EL (cell line): ENCODE data around the gene MIPOL1.
"Not testable (repeated sequence)": the region's sequence is repeated elsewhere in the genome, so short reads cannot be mapped to it uniquely, and the experiment has no call there.

ENCODE experiments used
- DNase-seq: peaks from one replicate; pipeline ENCODE4 v3.0.0-alpha.2; 2016

The MIPOL1 gene

GRCh38 chr14:37295262-37295661, 97.5 kb downstream of the MIPOL1 start:
- DNase-seq, result not testable (repeated sequence)

DNA sequence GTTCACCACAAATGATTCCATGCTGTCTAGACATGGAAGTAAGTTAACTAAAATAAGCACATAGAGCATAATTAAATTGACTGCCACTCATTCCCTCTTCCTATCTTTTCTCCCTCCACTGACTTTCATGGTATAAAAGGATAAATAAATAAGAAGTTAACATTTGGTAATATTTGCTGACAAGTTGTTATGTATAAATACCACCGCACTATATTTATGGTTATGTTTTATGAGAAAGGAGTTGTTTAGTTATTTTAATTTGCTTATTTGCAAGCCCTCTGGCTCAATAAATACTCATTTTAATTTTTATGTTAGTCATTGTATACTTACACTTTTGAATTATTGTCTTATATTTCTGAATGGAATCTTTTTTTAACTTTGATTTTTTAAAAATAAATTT, 113.5 kb downstream of the MIPOL1 start:
- DNase-seq, result no peak

DNA sequence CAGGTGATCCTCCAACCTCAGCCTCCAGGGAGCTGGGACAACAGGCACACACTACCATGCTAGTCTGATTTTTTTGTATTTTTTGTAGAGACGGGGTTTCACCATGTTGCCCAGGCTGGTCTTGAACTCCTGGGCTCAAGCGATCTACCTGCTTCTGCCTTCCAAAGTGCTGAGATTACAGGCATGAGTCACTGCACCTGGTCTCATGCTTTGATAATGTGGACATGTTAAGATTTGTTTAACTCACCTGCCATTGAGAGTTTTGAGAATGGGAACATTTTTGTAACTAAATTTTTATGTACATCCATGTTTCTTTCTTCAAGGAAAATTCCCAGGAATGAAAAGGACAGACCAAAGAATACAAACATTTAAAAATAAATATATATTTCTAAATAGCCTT, 121.2 kb downstream of the MIPOL1 start:
- DNase-seq, result no peak

- no peak for DNase-seq
Observed at GRCh38 chr14:37320106-37320505, 122.4 kb downstream of the MIPOL1 start.

DNA sequence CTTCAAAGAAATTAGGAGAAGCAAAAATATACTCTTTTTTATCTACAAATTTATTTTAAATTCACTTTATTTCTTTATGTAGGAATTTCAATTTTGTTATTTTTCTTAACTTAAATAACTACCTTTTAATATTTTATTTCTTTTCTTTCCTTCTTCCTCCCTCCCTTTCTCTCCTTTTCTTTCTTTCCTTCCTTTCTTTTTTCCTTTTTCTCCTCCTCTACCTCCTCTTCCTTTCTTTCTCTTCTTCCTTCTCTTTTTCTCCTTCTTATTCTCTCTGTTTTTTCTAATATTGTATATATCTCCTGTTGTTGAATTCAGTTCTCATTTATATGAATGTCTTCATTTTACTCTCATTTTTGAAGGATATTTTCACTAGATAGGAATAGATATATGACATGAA, 127.6 kb downstream of the MIPOL1 start:
- DNase-seq, result no peak

DNA sequence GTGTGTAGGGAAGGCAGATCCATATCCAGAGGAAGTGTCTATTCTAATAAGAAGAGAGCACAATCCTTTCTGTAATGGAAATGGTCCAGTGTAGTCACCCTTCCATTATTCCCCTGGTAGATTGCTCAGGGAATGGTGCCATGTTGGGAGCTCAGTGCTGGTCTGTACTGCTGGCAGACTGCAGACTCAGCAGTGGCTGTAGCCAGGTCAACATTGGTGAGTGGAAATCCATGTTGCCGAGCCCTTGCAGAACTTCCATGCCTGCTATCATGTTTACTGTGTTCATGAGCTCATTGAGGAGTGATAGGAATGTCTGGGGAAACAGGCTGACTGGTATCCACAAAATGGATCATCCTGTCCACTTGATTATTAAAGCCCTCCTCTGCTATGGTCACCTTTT, 128.7 kb downstream of the MIPOL1 start:
- no peak for DNase-seq

GRCh38 chr14:37327933-37328332, 130.2 kb downstream of the MIPOL1 start:
- DNase-seq, result not testable (repeated sequence)

- DNase-seq, result no peak
Observed at GRCh38 chr14:37328673-37329072, 130.9 kb downstream of the MIPOL1 start.

- no peak for DNase-seq
Observed at GRCh38 chr14:37329189-37330001, 131.7 kb downstream of the MIPOL1 start.

- no peak for DNase-seq
Observed at GRCh38 chr14:37330910-37331309, 133.2 kb downstream of the MIPOL1 start.

- no peak for DNase-seq
Observed at GRCh38 chr14:37340353-37340752, 142.6 kb downstream of the MIPOL1 start.

- DNase-seq, result no peak
Observed at GRCh38 chr14:37343307-37344094, 145.8 kb downstream of the MIPOL1 start.

DNA sequence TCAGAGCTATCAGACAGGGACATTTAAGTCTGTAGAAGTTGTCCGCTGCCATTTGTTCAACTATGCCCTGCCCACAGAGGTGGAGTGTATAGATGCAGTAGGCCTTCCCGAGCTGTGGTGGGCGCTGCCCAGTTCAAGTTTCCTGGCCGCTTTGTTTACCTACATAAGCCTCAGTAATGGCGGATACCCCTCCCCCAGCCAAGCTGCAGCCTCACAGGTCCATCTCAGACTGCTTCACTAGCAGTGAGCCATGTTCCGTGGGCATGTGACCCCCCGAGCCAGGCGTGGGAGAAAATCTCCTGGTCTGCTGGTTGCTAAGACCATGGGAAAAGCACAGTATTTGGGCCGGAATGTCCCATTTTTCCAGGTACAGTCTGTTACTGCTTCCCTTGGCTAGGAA, 165.9 kb downstream of the MIPOL1 start:
- no peak for DNase-seq

GRCh38 chr14:37369425-37369824, 171.7 kb downstream of the MIPOL1 start:
- no peak for DNase-seq

GRCh38 chr14:37375566-37375965, 177.8 kb downstream of the MIPOL1 start:
- DNase-seq, result no peak

GRCh38 chr14:37376944-37377609, 179.3 kb downstream of the MIPOL1 start:
- DNase-seq, result no peak

- no peak for DNase-seq
Observed at GRCh38 chr14:37384870-37385596, 187.3 kb downstream of the MIPOL1 start.

- DNase-seq, result not testable (repeated sequence)
Observed at GRCh38 chr14:37397157-37397940, 199.6 kb downstream of the MIPOL1 start.

- DNase-seq, result no peak
Observed at GRCh38 chr14:37397941-37398215, 200.1 kb downstream of the MIPOL1 start.

GRCh38 chr14:37399517-37399916, 201.8 kb downstream of the MIPOL1 start:
- no peak for DNase-seq

DNA sequence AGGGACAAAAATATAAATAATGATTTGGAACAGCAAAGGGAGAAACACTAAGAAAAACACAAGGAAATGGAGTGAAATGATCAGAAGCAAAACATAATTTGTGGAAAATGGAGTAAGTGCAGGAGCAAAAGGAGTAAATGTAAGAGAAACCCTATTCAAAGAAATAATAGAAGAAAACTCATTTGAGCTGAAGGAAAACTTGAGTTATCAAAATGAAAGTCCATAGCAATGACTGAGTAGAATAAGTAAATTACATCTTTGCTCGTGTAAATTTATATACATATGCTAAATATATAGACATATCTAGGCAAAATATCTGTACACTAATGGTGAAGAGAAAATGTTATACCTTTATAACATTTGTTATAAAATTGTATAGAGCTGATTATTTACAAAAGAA, 203.4 kb downstream of the MIPOL1 start:
- no peak for DNase-seq

DNA sequence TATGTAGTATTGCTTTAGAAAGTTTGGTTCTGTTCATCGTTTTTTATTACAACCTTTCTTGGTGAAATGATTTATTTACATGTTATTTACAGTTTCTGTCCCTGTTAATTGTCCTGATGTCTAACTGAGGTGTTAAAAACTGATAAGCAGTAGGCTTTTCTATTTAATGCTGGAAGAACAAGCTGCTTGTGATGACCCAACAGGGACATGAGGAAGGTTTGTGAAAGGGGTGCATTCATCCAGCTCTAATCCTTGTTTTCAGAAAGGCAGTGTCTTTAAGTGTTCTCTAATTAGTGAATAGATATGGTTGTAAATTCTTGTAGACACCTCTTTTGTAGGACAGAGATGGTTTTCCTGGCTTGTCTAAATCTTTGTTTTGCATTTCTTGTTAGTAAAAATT, 205.9 kb downstream of the MIPOL1 start:
- DNase-seq, result no peak
